DOHH2 (cell line): ENCODE measurements around the gene EBNA1BP2.

Experiments
- H3F3A ChIP-seq: fragments of 200-600 bp; sonication (generic), shearing (Covaris generic); 2 replicates; pipeline ENCODE4 v1.6.0; 2016; ENCODE audit warnings: antibody characterized with exemption, mild to moderate bottlenecking; ENCODE audit not compliant: control insufficient read depth, insufficient read depth
- H3K27ac ChIP-seq: fragments of 200-600 bp; sonication (generic); 2 replicates; pipeline ENCODE4 v1.5.1; 2014; ENCODE audit warnings: low read depth, mild to moderate bottlenecking, low read length, moderate library complexity
- H3K27me3 ChIP-seq: fragments of 200-600 bp; sonication (generic); 2 replicates; pipeline ENCODE4 v1.6.1; 2014; ENCODE audit warnings: mild to moderate bottlenecking, low read length, mixed read lengths; ENCODE audit not compliant: control insufficient read depth
- H3K36me3 ChIP-seq: fragments of 200-600 bp; sonication (generic); 2 replicates; pipeline ENCODE4 v1.6.1; 2014; ENCODE audit warnings: mild to moderate bottlenecking, low read length, moderate library complexity, mixed read lengths; ENCODE audit not compliant: control insufficient read depth
- H3K4me1 ChIP-seq: fragments of 200-600 bp; sonication (generic); 2 replicates; pipeline ENCODE4 v1.6.1; 2014; ENCODE audit warnings: mild to moderate bottlenecking, low read length, mixed read lengths; ENCODE audit not compliant: control insufficient read depth
- H3K4me2 ChIP-seq: fragments of 200-600 bp; sonication (generic); 2 replicates; pipeline ENCODE4 v1.6.0; 2014; ENCODE audit warnings: mild to moderate bottlenecking, low read length, moderate library complexity
- H3K4me3 ChIP-seq: fragments of 200-600 bp; sonication (generic); 2 replicates; pipeline ENCODE4 v1.5.1; 2014; ENCODE audit warnings: mild to moderate bottlenecking, low read length, mixed read lengths
- H3K79me2 ChIP-seq: fragments of 200-600 bp; sonication (generic); 2 replicates; pipeline ENCODE4 v1.6.1; 2014; ENCODE audit warnings: mild to moderate bottlenecking, low read length, mixed read lengths; ENCODE audit not compliant: control insufficient read depth
- H3K9me2 ChIP-seq: fragments of 200-600 bp; sonication (generic); replicated peaks from 2 replicates; pipeline ENCODE4 v1.6.1; 2014; ENCODE audit warnings: mild to moderate bottlenecking, low read length, mixed read lengths; ENCODE audit not compliant: control insufficient read depth
- H3K9me3 ChIP-seq: fragments of 200-600 bp; sonication (generic); 2 replicates; pipeline ENCODE4 v1.6.1; 2014; ENCODE audit warnings: antibody characterized with exemption, low read length, mixed read lengths; ENCODE audit not compliant: control insufficient read depth, insufficient read depth
- H4K20me1 ChIP-seq: fragments of 200-600 bp; sonication (generic); 2 replicates; pipeline ENCODE4 v1.6.0; 2014; ENCODE audit warnings: low read depth, mild to moderate bottlenecking, antibody characterized with exemption, low read length, moderate library complexity; ENCODE audit not compliant: control insufficient read depth, insufficient read depth
- CTCF ChIP-seq: fragments of 200-600 bp; sonication (generic); IDR thresholded peaks from one replicate; pipeline ENCODE4 v1.5.1; 2014; ENCODE audit warnings: antibody characterized with exemption, mild to moderate bottlenecking, low read depth, low read length; ENCODE audit not compliant: poor library complexity, severe bottlenecking
- EZH2phosphoT487 ChIP-seq: fragments of 200-600 bp; sonication (generic); IDR thresholded peaks from 2 replicates; pipeline ENCODE4 v1.6.1; 2017; ENCODE audit warnings: borderline replicate concordance, mild to moderate bottlenecking, antibody characterized with exemption, low read length, moderate library complexity, mixed read lengths

EBNA1BP2 gene

GRCh38 chr1:43177691-43178090, 5.6 kb upstream of the EBNA1BP2 start:
- Histone ChIP-seq H3K36me3 (no peaks in the 10 kb centered on the region), H3K4me3 (no peak overlapping the region), H3F3A (no peaks in the 10 kb centered on the region), H3K4me2 (no peak overlapping the region), H3K9me3 (no peaks in the 10 kb centered on the region), H3K27ac (no peak overlapping the region), H3K9me2 (no peaks in the 10 kb centered on the region), H4K20me1 (no peaks in the 10 kb centered on the region), H3K4me1 (peaks cover 2% of the 10 kb centered on the region), H3K79me2 (no peaks in the 10 kb centered on the region), H3K27me3 (peaks cover 23% of the 10 kb centered on the region)
- TF ChIP-seq CTCF (no peak), EZH2phosphoT487 (no peak)

DNA sequence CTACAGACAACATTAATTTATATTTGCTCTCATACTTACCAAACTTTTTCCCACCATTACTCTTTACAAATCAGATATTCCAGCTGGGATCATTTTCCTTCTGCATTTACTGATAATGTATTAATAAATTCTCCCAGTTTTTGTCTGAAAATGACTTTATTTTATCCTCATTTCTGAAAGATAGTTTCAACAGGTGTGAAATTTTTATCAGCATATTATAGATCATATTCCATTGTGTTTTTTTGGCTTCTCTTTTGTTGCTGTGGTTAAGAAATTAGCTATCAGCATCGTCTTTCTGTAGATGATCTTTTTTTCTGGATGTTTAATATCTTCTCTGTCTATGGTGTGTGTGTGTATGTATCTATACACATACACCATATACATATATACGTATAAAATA, 2.8 kb upstream of the EBNA1BP2 start:
- Histone ChIP-seq H4K20me1 (no peaks in the 10 kb centered on the region), H3K27me3 (peaks cover 22% of the 10 kb centered on the region), H3F3A (no peaks in the 10 kb centered on the region), H3K9me3 (no peaks in the 10 kb centered on the region), H3K27ac (no peak overlapping the region), H3K36me3 (peaks cover 16% of the 10 kb centered on the region), H3K4me3 (no peak overlapping the region), H3K9me2 (no peaks in the 10 kb centered on the region), H3K4me2 (no peak overlapping the region), H3K79me2 (peaks cover 23% of the 10 kb centered on the region), H3K4me1 (peaks cover 16% of the 10 kb centered on the region)
- TF ChIP-seq CTCF (no peak), EZH2phosphoT487 (no peak)

- H3K27ac ChIP-seq: no peak overlapping the region
- no peaks in the 10 kb centered on the region for H4K20me1 ChIP-seq
- peaks cover 33% of the 10 kb centered on the region for H3K79me2 ChIP-seq
- TF ChIP-seq CTCF (no peak), EZH2phosphoT487 (no peak)
- H3K9me2 ChIP-seq: no peaks in the 10 kb centered on the region
- H3K4me3 ChIP-seq: peak overlapping the region; percentile 98
- H3K9me3 ChIP-seq: no peaks in the 10 kb centered on the region
- peaks cover 39% of the 10 kb centered on the region for H3K36me3 ChIP-seq
- peaks cover 16% of the 10 kb centered on the region for H3K4me1 ChIP-seq
- no peaks in the 10 kb centered on the region for H3F3A ChIP-seq
- H3K4me2 ChIP-seq: peak overlapping the region; percentile 78
- H3K27me3 ChIP-seq: peaks cover 22% of the 10 kb centered on the region
These were observed 460 bp upstream of the EBNA1BP2 start for GRCh38 chr1:43172527-43172972.
